Neuron (in vitro differentiated cells): ENCODE results near the gene BMERB1.

ENCODE experiments used
- H2AFZ ChIP-seq: one replicate; pipeline ENCODE4 v1.6.1; 2013; ENCODE audit warnings: low read depth, mild to moderate bottlenecking, inconsistent platforms, low read length, moderate library complexity
- H3K27me3 ChIP-seq: one replicate; pipeline ENCODE4 v1.6.1; 2013; ENCODE audit warnings: low read length; ENCODE audit not compliant: insufficient read depth
- H3K36me3 ChIP-seq: one replicate; pipeline ENCODE4 v1.6.1; 2013; ENCODE audit warnings: low read length; ENCODE audit not compliant: insufficient read depth
- H3K4me1 ChIP-seq: one replicate; pipeline ENCODE4 v1.6.1; 2013; ENCODE audit warnings: low read length; ENCODE audit not compliant: insufficient read depth
- H3K4me3 ChIP-seq: 2 replicates; pipeline ENCODE4 v1.5.1; 2013; ENCODE audit warnings: mild to moderate bottlenecking, low read length, moderate library complexity
- H3K9me3 ChIP-seq: one replicate; pipeline ENCODE4 v1.6.1; 2013; ENCODE audit warnings: low read length

The BMERB1 gene

DNA sequence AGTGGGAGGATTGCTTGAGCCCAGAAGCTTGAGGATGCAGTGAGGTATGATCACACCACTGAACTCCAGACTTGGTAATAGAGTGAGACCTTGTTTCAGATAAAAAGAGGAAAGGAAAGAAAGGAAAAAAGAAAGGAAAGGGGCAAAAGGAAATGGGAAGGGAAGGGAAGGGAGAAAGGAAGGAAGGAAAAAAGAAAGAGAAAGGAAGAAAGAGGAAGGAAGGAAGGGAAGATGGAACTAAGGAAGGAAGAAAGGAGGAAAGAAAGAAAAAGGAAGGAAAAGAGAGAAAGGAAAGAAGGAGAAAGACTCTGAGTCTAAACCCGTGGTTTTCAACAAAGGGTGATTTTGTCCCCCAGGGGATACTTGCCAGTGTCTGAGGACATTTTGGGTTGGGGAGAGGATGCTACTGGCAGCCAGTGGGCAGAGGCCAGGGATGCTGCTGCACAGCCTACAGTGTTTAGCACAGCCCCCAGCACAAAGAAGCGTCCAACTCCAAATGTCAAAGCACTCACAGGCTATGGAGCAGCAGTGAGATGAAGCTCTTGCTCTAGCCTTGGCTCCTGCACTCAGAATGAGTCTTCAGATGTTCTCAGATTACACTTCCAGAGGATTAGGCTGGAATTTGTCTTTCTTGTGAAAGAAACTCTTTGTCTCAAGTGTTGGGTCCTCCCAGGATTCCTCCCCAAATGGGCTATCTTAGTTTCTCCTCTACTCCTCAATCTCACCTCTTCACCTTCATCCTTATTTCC is 64.2 kb downstream of the BMERB1 start:
- no peak overlapping the region for H2AFZ ChIP-seq
- H3K9me3 ChIP-seq = peaks cover 4% of the 10 kb centered on the region

DNA sequence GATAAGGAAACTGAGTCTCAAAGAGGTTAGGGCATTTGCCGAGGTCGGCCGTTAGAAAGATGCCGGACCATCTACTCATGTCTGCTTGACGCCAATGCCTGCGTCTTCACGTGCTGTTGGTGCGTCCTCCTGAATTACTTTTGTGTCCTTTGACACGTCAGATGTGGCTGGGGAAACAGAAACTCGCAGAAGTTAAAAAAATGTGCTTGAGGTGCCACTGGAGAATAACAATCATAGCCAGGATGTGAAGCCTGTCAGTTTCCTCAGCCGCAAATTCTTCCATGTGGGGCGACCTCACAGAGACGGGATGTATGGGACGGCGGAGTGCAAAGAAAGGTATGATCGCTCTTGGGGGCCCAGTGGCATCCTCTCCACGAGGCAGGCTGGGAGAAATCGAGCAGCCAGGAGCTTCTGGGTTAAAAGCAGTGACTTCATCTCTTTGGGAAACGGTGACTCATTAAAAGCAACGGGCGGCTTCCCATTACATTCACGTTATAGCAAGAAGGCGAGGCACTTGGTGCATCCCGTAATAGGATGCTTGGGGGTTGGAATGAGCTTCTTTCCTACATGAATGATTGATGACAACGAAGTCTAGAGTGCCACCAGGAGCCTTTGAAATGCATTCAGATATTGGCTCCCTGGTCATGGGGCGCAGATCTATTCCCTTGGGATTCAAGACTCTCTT is 67.8 kb downstream of the BMERB1 start:
- H3K36me3 ChIP-seq = peaks cover 3% of the 10 kb centered on the region
- H3K4me1 ChIP-seq = peaks cover 2% of the 10 kb centered on the region
- H2AFZ ChIP-seq = no peak overlapping the region
- no peak overlapping the region for H3K4me3 ChIP-seq
- H3K27me3 ChIP-seq = no peaks in the 10 kb centered on the region
- H3K9me3 ChIP-seq = no peaks in the 10 kb centered on the region

More for the DNA sequence above, 64.2 kb downstream of the BMERB1 start:
- H3K36me3 ChIP-seq = no peaks in the 10 kb centered on the region
- H3K27me3 ChIP-seq = no peaks in the 10 kb centered on the region
- peaks cover 2% of the 10 kb centered on the region for H3K4me1 ChIP-seq
- no peak overlapping the region for H3K4me3 ChIP-seq

DNA sequence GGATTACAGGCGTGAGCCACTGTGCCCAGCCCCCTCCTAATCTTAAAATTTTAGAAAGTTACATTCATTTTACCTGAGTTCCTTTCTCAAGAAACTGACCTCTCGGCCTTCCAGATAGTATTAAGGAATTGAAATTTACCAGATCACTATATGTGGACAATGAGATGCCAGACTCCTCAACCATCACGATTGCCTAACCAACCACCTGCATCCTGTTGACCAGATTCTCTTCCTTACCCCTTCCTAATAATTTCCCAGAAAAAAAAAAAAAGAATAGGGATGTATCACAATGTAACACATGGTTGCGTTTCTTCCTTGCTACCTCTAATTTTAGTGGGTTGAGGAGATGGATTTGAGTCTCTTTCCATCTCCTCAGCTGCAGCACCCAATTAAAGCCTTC is 72.1 kb downstream of the BMERB1 start:
- Histone ChIP-seq H2AFZ (no peak overlapping the region), H3K4me3 (no peak overlapping the region), H3K27me3 (no peaks in the 10 kb centered on the region), H3K9me3 (no peaks in the 10 kb centered on the region), H3K36me3 (peaks cover 3% of the 10 kb centered on the region), H3K4me1 (peaks cover 2% of the 10 kb centered on the region)

DNA sequence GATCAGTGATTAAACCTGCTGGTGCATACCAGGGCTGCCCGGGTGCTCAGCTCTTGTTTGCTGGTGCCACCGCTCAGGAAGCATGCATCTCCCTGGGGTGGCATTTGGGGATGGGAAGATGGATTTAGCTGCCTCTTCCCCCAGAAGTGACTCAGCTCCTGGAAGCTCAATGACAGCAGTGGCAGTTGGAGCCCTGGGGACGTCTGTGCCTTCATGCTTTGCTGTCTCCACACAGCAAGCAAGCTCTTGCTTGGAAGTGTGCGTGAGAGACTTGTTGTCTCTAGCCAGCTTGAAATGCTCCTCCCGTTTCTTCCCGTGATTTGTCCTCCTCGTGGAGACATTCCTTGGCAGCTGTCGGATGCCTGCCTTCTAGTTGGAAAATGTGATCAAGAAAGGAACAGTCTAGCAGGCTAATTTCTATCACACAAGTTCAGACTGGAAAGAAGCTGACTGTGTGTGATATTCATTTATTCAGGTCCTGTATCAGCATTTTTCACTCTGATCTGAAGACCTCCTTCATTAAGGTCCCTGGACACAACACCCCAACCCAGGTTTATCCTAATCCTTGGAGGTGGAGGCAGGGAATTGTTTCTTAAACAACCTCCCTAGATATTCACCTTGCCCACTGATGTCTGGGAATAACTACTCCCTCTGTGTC is 73.0 kb downstream of the BMERB1 start:
- Histone ChIP-seq H3K36me3 (peaks cover 3% of the 10 kb centered on the region), H2AFZ (no peak overlapping the region), H3K4me3 (no peak overlapping the region), H3K9me3 (no peaks in the 10 kb centered on the region), H3K27me3 (no peaks in the 10 kb centered on the region), H3K4me1 (no peaks in the 10 kb centered on the region)

DNA sequence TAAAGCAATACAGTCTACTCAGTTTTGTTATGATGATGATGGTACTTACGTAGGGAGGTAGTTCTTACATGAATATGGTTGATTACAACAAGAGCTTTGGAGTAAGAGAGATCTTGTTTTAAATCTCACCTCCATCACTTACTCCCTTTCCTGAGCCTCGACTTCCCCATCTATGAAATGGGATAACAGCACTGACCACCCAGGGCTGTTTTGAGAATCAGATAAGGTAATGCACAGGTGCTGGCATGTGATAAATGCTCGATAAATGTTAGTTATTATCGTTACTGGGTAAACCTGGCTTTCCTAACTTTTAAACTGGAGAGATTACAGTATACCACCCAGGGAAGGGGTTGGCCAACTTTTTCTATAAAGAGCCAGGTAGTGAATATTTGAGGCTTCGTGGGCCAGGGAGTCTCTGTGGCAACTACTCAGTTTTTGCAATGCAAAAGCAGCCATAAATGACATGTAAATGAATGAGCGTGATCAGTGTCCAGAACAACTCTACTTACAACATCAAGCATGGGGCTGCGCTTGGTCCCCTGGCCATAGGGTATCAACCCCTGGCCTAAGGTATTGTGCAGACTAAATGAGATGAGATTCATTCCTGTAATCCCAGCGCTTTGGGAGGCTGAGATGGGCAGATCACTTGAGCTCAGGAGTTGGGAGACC is 73.7 kb downstream of the BMERB1 start:
- no peak overlapping the region for H2AFZ ChIP-seq
- H3K27me3 ChIP-seq = no peaks in the 10 kb centered on the region
- peaks cover 3% of the 10 kb centered on the region for H3K36me3 ChIP-seq
- no peaks in the 10 kb centered on the region for H3K9me3 ChIP-seq
- no peak overlapping the region for H3K4me3 ChIP-seq
- no peaks in the 10 kb centered on the region for H3K4me1 ChIP-seq

DNA sequence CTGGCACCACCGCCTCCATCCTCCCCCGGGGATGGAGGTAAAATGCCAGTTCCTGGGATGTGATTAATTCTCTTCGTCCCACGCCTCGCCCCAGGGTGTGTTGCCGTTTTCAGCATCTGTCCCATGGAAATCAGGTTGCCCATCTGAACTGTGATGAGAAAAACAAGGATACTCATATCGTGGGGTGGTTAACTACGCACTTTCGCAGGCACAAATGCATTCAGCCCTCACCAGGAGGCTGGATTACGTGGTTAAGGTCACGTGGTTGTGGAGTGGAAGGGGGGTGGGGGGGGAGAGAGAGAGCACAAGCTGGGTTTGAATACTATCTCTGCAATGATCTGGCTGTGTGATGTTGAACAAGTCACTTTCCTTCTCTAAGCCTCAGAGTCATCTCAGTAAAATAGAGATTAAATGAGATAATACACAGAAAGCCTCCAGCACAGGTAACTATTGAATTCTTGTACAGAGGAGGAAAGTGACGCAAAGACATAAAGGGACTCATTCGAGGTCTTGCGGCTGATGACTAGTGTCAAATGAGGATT is 74.7 kb downstream of the BMERB1 start:
- no peaks in the 10 kb centered on the region for H3K9me3 ChIP-seq
- no peaks in the 10 kb centered on the region for H3K27me3 ChIP-seq
- H3K4me3 ChIP-seq = no peak overlapping the region
- no peaks in the 10 kb centered on the region for H3K36me3 ChIP-seq
- no peak overlapping the region for H2AFZ ChIP-seq
- no peaks in the 10 kb centered on the region for H3K4me1 ChIP-seq

DNA sequence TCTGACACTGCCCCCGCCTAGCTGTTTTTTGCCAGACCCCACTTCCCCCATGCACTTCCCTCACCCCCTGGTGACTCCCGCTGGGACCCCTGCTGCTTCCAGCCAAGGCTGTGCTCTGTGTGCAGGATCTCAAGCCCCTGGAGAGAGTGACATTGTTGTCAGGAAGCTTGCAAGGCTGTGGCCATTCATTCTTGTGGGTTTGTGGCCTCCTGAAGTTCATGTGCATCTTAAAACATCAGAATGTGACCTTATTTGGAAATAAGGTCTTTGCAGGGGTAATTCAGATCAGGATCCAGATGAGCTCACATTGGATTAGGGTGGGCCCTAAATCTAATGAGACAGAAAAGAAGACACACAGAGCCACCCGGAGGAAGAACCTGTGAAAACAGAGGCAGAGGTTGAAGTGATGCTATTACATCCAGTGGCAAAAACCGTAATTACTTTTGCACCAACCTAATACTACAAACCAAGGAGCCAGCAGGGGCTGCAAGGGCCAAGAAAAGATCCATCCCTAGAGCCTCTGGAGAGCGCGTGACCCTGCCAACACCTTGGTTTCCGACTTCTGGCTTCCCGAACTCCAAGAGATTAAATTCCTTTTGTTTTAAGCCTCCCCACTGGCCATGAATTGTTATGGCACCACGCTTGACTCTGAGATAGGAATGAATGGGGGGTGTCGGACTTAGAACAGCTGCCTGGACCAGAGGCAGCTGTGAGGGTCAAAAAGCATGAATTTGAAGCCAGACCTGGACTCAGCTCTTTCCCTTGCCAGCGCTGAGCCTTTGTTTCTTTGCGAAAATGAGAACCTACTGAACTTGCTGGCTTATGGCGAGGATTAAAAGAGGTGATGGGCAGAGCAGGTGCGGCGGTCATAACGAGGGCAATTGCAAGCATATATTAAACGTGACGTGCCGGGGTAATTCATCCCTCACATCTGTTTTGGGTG is 75.5 kb downstream of the BMERB1 start:
- Histone ChIP-seq H3K9me3 (no peaks in the 10 kb centered on the region), H3K4me1 (no peaks in the 10 kb centered on the region), H3K27me3 (no peaks in the 10 kb centered on the region), H3K4me3 (no peak overlapping the region), H3K36me3 (no peaks in the 10 kb centered on the region), H2AFZ (no peak overlapping the region)

DNA sequence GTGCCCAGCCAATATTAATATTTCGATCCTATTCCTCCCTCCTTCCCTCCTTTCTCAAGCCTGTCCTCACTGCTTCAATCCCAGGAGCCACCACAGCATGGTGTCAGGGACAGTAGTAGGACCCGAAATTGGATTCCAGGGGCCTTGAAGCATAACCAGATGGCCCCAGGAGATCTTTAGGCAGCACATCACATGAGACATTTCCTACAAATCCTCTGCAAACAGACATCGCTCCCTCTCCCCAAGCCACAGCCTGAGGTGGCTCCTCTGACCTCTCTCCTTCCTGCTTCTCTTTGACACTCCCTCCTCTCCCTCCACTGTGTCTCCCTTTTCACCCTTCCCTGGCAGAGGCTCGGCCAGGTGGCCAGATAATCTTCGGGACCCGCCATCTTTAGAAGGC is 76.6 kb downstream of the BMERB1 start:
- Histone ChIP-seq H2AFZ (no peak overlapping the region), H3K4me1 (no peaks in the 10 kb centered on the region), H3K27me3 (no peaks in the 10 kb centered on the region), H3K36me3 (peaks cover 6% of the 10 kb centered on the region), H3K9me3 (no peaks in the 10 kb centered on the region), H3K4me3 (no peak overlapping the region)

DNA sequence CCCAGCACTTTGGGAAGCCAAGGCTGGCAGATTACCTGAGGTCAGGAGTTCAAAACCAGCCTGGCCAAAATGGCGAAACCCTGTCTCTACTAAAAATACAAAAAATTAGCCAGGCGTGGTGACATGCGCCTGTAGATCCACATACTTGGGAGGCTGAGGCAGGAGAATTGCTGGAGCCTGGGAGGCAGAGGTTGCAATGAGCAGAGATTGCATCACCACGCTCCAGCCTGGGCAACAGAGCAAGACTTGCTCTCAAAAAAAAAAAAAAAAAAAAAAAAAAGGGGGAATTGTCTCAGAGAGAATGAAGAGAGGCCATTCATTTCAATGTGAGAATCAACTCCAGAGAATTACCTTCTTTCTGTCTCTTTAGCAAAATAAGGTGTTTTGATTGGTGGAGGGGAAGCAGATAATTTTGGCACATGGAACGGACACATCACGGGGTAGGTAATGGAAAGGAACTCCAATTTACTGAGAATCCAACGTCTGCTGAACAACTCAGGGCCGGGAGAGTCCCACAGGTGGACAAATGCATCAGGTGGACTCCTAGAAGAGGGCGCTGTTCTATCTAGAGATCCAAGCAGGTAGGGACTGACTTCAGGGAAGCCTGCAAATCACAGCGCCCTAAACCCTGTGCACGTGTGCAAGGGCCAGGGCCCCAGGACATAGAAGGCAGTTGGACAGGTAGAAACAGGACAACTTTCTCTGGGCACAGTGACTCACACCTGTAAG is 77.5 kb downstream of the BMERB1 start:
- Histone ChIP-seq H3K9me3 (no peaks in the 10 kb centered on the region), H3K36me3 (peaks cover 10% of the 10 kb centered on the region), H3K4me3 (no peak overlapping the region), H3K4me1 (no peaks in the 10 kb centered on the region), H2AFZ (no peak overlapping the region), H3K27me3 (no peaks in the 10 kb centered on the region)

DNA sequence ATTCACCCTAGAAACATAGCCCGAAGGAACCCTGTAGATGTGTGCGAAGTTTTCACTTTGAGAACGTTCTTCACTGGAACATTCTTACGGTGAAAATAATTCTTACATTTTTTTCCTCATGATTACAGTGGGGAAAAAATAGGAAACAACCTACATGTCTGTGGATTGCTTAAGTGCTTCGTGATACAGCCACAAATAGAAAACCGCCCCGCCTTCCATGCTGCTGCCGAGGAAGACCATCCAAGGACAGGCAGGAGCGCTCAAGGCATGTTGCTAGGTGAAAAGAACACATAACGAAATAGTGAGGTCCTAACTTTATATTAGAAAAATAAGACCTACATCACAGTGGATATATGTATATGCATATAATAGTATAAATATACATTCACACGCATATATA is 78.8 kb downstream of the BMERB1 start:
- no peak overlapping the region for H2AFZ ChIP-seq
- H3K4me3 ChIP-seq = no peak overlapping the region
- no peaks in the 10 kb centered on the region for H3K27me3 ChIP-seq
- no peaks in the 10 kb centered on the region for H3K9me3 ChIP-seq
- H3K36me3 ChIP-seq = peaks cover 15% of the 10 kb centered on the region
- no peaks in the 10 kb centered on the region for H3K4me1 ChIP-seq

DNA sequence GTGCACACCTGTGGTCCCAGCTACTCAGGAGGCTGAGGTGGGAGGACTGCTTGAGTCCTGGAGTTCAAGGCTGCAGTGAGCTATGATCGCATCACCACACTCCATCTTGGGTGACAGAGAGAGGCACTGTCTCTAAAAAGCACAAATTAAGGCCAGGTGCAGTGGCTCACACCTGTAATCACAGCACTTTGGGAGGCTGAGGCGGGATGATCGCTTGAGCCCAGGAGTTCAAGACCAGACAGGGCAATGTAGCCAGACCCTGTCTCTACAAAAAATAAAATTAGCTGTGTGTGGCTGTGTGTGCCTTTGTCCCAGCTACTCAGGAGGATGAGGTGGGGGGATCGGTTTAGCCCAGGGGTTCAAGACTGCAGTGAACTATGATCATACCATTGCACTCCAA is 81.6 kb downstream of the BMERB1 start:
- H3K36me3 ChIP-seq = peaks cover 15% of the 10 kb centered on the region
- no peak overlapping the region for H2AFZ ChIP-seq
- H3K9me3 ChIP-seq = no peaks in the 10 kb centered on the region
- no peaks in the 10 kb centered on the region for H3K4me1 ChIP-seq
- no peaks in the 10 kb centered on the region for H3K27me3 ChIP-seq
- no peak overlapping the region for H3K4me3 ChIP-seq

DNA sequence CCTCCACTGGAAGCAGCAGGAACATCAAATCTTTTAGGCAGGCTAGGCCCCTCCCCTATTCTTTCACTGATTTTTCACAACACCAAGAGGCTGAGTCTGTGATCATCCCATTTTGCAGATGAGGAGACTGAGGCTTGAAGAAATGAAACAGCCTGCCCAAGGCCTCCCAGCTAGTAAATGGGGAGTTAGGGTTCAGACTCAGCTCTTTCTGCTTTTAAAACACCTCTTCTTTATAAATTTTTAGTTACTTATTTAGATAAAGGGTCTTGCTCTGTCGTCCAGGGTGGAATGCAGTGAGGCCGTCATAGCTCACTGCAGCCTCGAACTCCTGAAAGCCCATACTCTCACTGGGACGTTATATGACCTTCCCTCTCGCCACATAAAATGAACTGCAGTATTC is 82.2 kb downstream of the BMERB1 start:
- Histone ChIP-seq H3K9me3 (no peaks in the 10 kb centered on the region), H3K4me1 (no peaks in the 10 kb centered on the region), H3K4me3 (no peak overlapping the region), H3K36me3 (peaks cover 15% of the 10 kb centered on the region), H3K27me3 (no peaks in the 10 kb centered on the region), H2AFZ (no peak overlapping the region)
